Cardiac fibroblast (primary cell): ENCODE data around the gene ITIH5.

Source experiments
- DNase-seq, 2 donors: peaks; one replicate each; pipeline versions ENCODE4 v3.0.0 to v3.0.0-alpha.2; 2010; ENCODE audit warnings: low read depth in 2 of 2
- H3K4me3 ChIP-seq, 2 donors: replicated peaks in 1 of 2; 1 replicate in 1 of 2; 2 replicates in 1 of 2; pipeline ENCODE4 v1.5.1; 2011; ENCODE audit warnings: low read depth in 2 of 2, low read length in 2 of 2, mild to moderate bottlenecking in 2 of 2, moderate library complexity in 1 of 2
- TF ChIP-seq, protein P1 (sequence below): IDR thresholded peaks from one replicate; pipeline ENCODE4 v1.5.1; 2011; ENCODE audit warnings: low read depth, mild to moderate bottlenecking, low read length, inconsistent platforms

Gene ITIH5

DNA sequence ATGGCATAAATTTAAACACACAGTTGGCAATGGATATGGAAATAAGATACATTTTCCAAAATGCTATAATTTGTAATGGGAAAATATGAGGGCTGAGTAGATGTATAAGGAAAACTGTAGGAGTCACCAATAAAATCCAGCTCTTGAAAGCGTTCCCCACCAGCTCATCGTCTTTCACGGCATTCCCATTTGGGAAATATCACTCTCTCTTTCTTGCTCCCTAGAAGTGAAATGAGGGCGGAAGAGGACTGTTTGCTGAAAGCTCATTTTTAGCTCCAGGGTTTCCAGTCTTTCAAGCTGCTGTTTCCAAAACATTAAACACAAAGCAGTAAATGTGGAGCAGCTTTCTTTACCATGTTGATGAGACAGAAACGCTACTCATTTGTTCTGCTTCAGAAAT lies 151.3 kb downstream of the ITIH5 start:
- TF ChIP-seq, protein P1, sequence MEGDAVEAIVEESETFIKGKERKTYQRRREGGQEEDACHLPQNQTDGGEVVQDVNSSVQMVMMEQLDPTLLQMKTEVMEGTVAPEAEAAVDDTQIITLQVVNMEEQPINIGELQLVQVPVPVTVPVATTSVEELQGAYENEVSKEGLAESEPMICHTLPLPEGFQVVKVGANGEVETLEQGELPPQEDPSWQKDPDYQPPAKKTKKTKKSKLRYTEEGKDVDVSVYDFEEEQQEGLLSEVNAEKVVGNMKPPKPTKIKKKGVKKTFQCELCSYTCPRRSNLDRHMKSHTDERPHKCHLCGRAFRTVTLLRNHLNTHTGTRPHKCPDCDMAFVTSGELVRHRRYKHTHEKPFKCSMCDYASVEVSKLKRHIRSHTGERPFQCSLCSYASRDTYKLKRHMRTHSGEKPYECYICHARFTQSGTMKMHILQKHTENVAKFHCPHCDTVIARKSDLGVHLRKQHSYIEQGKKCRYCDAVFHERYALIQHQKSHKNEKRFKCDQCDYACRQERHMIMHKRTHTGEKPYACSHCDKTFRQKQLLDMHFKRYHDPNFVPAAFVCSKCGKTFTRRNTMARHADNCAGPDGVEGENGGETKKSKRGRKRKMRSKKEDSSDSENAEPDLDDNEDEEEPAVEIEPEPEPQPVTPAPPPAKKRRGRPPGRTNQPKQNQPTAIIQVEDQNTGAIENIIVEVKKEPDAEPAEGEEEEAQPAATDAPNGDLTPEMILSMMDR: no peak
- H3K4me3 ChIP-seq: no peak overlapping the region
- DNase-seq: no peak

DNA sequence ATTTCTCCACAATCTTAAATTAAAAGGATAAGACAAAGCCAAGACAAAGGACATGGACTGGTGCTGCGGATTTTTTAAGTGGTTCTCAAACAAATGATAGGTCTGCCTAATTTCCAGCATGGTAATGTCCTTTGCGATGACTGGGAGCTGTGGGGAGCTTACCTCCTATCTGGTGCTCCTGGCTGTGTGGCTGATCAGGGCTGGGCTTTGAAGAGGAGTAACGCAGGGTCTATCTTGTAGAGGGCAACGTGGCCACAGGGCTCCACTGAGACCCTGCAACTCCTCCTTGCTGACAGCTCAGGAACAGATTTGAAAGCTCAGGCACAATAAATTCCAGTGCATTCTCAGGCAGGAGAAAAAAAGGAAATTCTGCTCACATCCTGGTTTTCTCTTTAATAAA lies 152.8 kb downstream of the ITIH5 start:
- DNase-seq: no peak
- H3K4me3 ChIP-seq: no peak overlapping the region
- TF ChIP-seq, protein P1: no peak

DNA sequence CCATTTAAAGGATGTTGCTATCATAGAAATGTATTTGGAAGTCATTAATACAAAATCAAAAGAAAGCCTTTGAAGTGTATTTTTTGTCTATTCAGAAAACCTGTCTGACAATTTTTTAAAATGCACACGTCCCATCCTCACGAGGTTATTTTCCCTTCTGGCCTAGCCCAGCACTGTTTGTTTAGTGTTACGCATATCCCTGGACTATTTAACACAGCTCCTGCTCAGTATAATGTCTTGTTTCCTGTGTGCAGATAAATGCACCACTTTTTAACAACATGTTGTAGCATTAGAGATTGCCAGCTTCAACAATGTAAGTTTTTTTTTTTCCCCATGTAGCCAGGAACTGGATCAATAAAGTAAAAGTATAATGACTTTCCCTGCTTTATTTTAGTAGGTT lies 153.3 kb downstream of the ITIH5 start:
- no peak for DNase-seq
- TF ChIP-seq, protein P1: no peak
- H3K4me3 ChIP-seq: no peak overlapping the region

DNA sequence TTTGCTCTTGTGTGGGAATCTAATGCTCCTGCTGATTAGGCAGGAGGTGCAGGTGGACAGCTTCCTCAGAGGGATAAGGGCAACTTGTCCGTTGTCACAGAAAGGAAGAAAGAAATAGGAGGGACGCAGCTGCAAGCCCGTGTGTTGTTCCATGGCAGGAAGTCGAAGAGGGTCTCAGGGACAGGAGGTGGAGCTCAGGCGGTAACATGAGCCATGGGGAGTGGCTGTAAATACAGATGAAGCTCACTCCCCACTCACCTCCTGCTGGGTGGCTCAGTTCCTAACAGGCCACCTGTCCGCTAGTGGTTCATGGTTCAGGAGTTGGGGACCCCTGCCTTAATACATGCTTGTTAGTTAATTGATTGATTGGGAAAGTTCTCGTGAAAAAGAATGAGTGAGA lies 154.3 kb downstream of the ITIH5 start:
- no peak overlapping the region for H3K4me3 ChIP-seq
- no peak for DNase-seq
- TF ChIP-seq, protein P1: no peak

DNA sequence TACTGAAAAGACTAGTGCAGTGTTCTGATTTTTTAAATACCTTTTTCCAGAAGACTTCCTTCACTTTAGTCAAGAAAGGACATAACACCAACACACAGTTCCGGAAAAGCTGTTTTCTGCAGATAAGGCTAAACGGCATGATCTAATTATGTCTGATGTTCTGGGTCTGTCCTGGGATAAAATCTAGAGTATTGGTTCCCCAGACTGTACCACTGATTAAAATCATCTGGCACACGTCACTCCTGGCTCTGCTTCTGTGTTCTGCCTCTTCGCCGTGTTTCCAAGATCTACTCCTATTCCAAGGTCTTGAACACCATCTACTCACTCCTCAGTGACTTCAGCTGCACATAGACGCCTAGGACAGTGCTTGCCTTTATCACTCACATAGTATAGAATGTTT lies 155.2 kb downstream of the ITIH5 start:
- no peak overlapping the region for H3K4me3 ChIP-seq
- TF ChIP-seq, protein P1: no peak
- DNase-seq: no peak
